Suprapubic skin (tissue), 4 donors: ENCODE data around the gene NCAPH2.
"Not testable (repeated sequence)": the region's sequence is repeated elsewhere in the genome, so short reads cannot be mapped to it uniquely, and the experiment has no call there.

Experiments used
- EP300 ChIP-seq: sonication (generic); formaldehyde crosslinking; IDR thresholded peaks from one replicate; pipeline ENCODE4 v1.6.1; 2017; ENCODE audit warnings: antibody characterized with exemption
- POLR2A ChIP-seq, 2 donors: fragments of 450-650 bp; IDR thresholded peaks; one replicate each; pipeline ENCODE4 v1.6.1; 2017; ENCODE audit warnings: antibody characterized with exemption in 2 of 2, mild to moderate bottlenecking in 2 of 2, moderate library complexity in 2 of 2
- POLR2AphosphoS5 ChIP-seq, 3 donors: sonication (generic); formaldehyde crosslinking; IDR thresholded peaks; one replicate each; pipeline ENCODE4 v1.6.1; 2017; ENCODE audit warnings: antibody characterized with exemption in 3 of 3
- TF ChIP-seq, protein P1 (sequence below), 2 donors: fragments of 200-600 bp in 1 of 2; fragments of 450-650 bp in 1 of 2; sonication (generic) in 1 of 2; IDR thresholded peaks; one replicate each; pipeline ENCODE4 v1.5.1; 2016 to 2019; ENCODE audit warnings: antibody characterized with exemption in 2 of 2, mild to moderate bottlenecking in 1 of 2, moderate library complexity in 1 of 2

- TF ChIP-seq, protein P1, sequence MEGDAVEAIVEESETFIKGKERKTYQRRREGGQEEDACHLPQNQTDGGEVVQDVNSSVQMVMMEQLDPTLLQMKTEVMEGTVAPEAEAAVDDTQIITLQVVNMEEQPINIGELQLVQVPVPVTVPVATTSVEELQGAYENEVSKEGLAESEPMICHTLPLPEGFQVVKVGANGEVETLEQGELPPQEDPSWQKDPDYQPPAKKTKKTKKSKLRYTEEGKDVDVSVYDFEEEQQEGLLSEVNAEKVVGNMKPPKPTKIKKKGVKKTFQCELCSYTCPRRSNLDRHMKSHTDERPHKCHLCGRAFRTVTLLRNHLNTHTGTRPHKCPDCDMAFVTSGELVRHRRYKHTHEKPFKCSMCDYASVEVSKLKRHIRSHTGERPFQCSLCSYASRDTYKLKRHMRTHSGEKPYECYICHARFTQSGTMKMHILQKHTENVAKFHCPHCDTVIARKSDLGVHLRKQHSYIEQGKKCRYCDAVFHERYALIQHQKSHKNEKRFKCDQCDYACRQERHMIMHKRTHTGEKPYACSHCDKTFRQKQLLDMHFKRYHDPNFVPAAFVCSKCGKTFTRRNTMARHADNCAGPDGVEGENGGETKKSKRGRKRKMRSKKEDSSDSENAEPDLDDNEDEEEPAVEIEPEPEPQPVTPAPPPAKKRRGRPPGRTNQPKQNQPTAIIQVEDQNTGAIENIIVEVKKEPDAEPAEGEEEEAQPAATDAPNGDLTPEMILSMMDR (IDR thresholded peaks at IDR 0.05): not testable (repeated sequence)
- TF ChIP-seq POLR2A (IDR thresholded peaks at IDR 0.05); EP300; POLR2AphosphoS5 (IDR thresholded peaks at IDR 0.05): not testable (repeated sequence)
These were observed 12.2 kb downstream of the NCAPH2 start for GRCh38 chr22:50520184-50520583.
